ENCODE results near the gene CRB1.

- TF ChIP-seq CTCF (IDR thresholded peaks at IDR 0.05; ENCODE audit: low read length) (no peak), EZH2 (IDR thresholded peaks at IDR 0.05; ENCODE audit: borderline replicate concordance, low read length) (no peak)
These were observed 195.1 kb downstream of the CRB1 start for GRCh38 chr1:197463142-197463541.

Data from OCI-LY1 (cell line).